H1 (cell line): Measurements from ENCODE around the gene BICDL1. TPM values are rescaled to one million over a fixed set of nuclear protein-coding genes. Genes with fewer than 3 reads are reported as not detected.

Experiments
- CTCF ChIA-PET: fragments of 300-600 bp; sonication (Branson Sonifier 250); formaldehyde crosslinking; loops from one replicate; lab custom pipeline; 2021; ENCODE audit not compliant: partially characterized antibody; lab: Charles Lee
- POLR2A ChIA-PET: fragments of 300-600 bp; sonication (Branson Sonifier 250); formaldehyde crosslinking; loops from one replicate; lab custom pipeline; 2021; ENCODE audit warnings: inconsistent platforms; ENCODE audit not compliant: partially characterized antibody; lab: Charles Lee
- DNase-seq, 2 experiments: peaks; one replicate each; pipeline versions ENCODE4 v3.0.0 to v3.0.0-alpha.2; 2010 to 2022; ENCODE audit warnings: low spot score in 2 of 2, low read depth in 1 of 2, mixed read lengths in 1 of 2
- FAIRE-seq: peaks from 2 replicates; lab custom pipeline; 2011; peaks lifted over from hg19 to GRCh38; lab: Jason Lieb, UNC
- H2AFZ ChIP-seq: 2 replicates; pipeline ENCODE4 v1.8.1; 2012; ENCODE audit warnings: low read length, inconsistent platforms
- H2AK5ac ChIP-seq: 2 replicates; pipeline ENCODE4 v1.6.1; 2013; ENCODE audit warnings: low read depth, low read length
- H2BK120ac ChIP-seq: replicated peaks from 2 replicates; pipeline ENCODE3; 2013; ENCODE audit warnings: low read depth, low read length, inconsistent platforms
- H2BK12ac ChIP-seq: 2 replicates; pipeline ENCODE4 v1.6.1; 2013; ENCODE audit warnings: low read depth, low read length
- H2BK15ac ChIP-seq: 2 replicates; pipeline ENCODE4 v1.6.1; 2013; ENCODE audit warnings: low read length
- H2BK20ac ChIP-seq: 2 replicates; pipeline ENCODE4 v1.6.1; 2013; ENCODE audit warnings: low read length
- H2BK5ac ChIP-seq: 2 replicates; pipeline ENCODE4 v1.6.1; 2013; ENCODE audit warnings: low read depth, low read length
- H3K14ac ChIP-seq: 2 replicates; pipeline ENCODE4 v1.6.1; 2013; ENCODE audit warnings: inconsistent platforms; ENCODE audit not compliant: insufficient read length
- H3K18ac ChIP-seq: 2 replicates; pipeline ENCODE4 v1.6.1; 2013; ENCODE audit warnings: low read length; ENCODE audit errors: extremely low read depth
- H3K23ac ChIP-seq: 2 replicates; pipeline ENCODE4 v1.6.1; 2013; ENCODE audit warnings: inconsistent platforms; ENCODE audit not compliant: insufficient read length
- H3K23me2 ChIP-seq: 2 replicates; pipeline ENCODE4 v1.6.1; 2013; ENCODE audit warnings: low read depth, low read length
- H3K27ac ChIP-seq: 2 replicates; pipeline ENCODE4 v1.6.1; 2011; ENCODE audit warnings: low read depth, low read length, inconsistent platforms
- H3K27me3 ChIP-seq, 4 experiments: replicated peaks in 1 of 4; 1 replicate in 1 of 4; 2 replicates in 3 of 4; pipeline versions ENCODE4 v1.6.1 to v1.8.1; 2011 to 2013; ENCODE audit warnings: low read length in 3 of 4, mild to moderate bottlenecking in 3 of 4, inconsistent platforms in 2 of 4, mixed read lengths in 2 of 4, moderate library complexity in 1 of 4; ENCODE audit not compliant: control insufficient read depth in 3 of 4, insufficient read depth in 3 of 4; ENCODE audit errors: extremely low read depth in 1 of 4
- H3K36me3 ChIP-seq, 4 experiments: 2 replicates each; pipeline versions ENCODE4 v1.6.1 to v1.8.1; 2011 to 2013; ENCODE audit warnings: mild to moderate bottlenecking in 4 of 4, low read length in 3 of 4, moderate library complexity in 2 of 4, control low read depth in 1 of 4, inconsistent platforms in 1 of 4; ENCODE audit not compliant: insufficient read depth in 4 of 4, control insufficient read depth in 2 of 4
- H3K4ac ChIP-seq: replicated peaks from 2 replicates; pipeline ENCODE3; 2013; ENCODE audit warnings: low read length, low read depth, mixed read lengths, inconsistent platforms; ENCODE audit not compliant: insufficient read length
- H3K4me1 ChIP-seq, 4 experiments: replicated peaks in 1 of 4; 1 replicate in 1 of 4; 2 replicates in 3 of 4; pipeline versions ENCODE4 v1.6.1 to v1.8.1; 2011 to 2013; ENCODE audit warnings: low read length in 3 of 4, inconsistent platforms in 2 of 4, mixed read lengths in 1 of 4; ENCODE audit not compliant: insufficient read depth in 4 of 4, control insufficient read depth in 3 of 4
- H3K4me2 ChIP-seq, 2 experiments: 2 replicates each; pipeline versions ENCODE4 v1.6.1 to v1.8.1; 2011 to 2013; ENCODE audit warnings: low read depth in 2 of 2, low read length in 2 of 2, control low read depth in 1 of 2, inconsistent platforms in 1 of 2, mild to moderate bottlenecking in 1 of 2; ENCODE audit not compliant: insufficient read depth in 1 of 2
- H3K4me3 ChIP-seq, 4 experiments: fragments of 200-600, 300-600 bp in 1 of 4; sonication (generic), shearing (Covaris generic), sonication (Bioruptor Twin) in 1 of 4; 2 replicates each; pipeline versions ENCODE4 v1.5.1 to v1.8.1; 2011 to 2016; ENCODE audit warnings: low read length in 4 of 4, low read depth in 3 of 4, control low read depth in 2 of 4, inconsistent platforms in 2 of 4, mild to moderate bottlenecking in 2 of 4, mixed read lengths in 1 of 4, moderate library complexity in 1 of 4; ENCODE audit not compliant: insufficient read depth in 2 of 4; ENCODE audit errors: extremely low read depth in 1 of 4
- H3K56ac ChIP-seq: replicated peaks from 2 replicates; pipeline ENCODE3; 2013; ENCODE audit warnings: low read depth, mild to moderate bottlenecking, mixed read lengths, low read length, inconsistent platforms; ENCODE audit not compliant: insufficient read length
- H3K79me1 ChIP-seq: 2 replicates; pipeline ENCODE4 v1.6.1; 2013; ENCODE audit warnings: low read depth, low read length, control low read depth
- H3K79me2 ChIP-seq, 2 experiments: 2 replicates each; pipeline versions ENCODE4 v1.6.1 to v1.8.1; 2012 to 2013; ENCODE audit warnings: low read length in 2 of 2, mild to moderate bottlenecking in 2 of 2, inconsistent platforms in 1 of 2; ENCODE audit not compliant: insufficient read depth in 2 of 2, control insufficient read depth in 1 of 2
- H3K9ac ChIP-seq, 4 experiments: replicated peaks in 1 of 4; 1 replicate in 1 of 4; 2 replicates in 3 of 4; pipeline versions ENCODE4 v1.6.1 to v1.8.1; 2011 to 2013; ENCODE audit warnings: low read depth in 3 of 4, low read length in 3 of 4, control low read depth in 2 of 4, mild to moderate bottlenecking in 2 of 4, moderate library complexity in 2 of 4, inconsistent platforms in 1 of 4; ENCODE audit errors: extremely low read depth in 1 of 4
- H3K9me3 ChIP-seq, 2 experiments: 2 replicates each; pipeline versions ENCODE4 v1.6.1 to v1.8.1; 2012 to 2013; ENCODE audit warnings: mild to moderate bottlenecking in 2 of 2, moderate library complexity in 2 of 2, control low read depth in 1 of 2, inconsistent platforms in 1 of 2, low read depth in 1 of 2, low read length in 1 of 2, mixed read lengths in 1 of 2; ENCODE audit not compliant: insufficient read depth in 2 of 2
- H4K20me1 ChIP-seq, 2 experiments: replicated peaks in 1 of 2; 2 replicates each; pipeline versions ENCODE3 to v1.8.1; 2011 to 2013; ENCODE audit warnings: inconsistent platforms in 2 of 2, low read length in 2 of 2, mild to moderate bottlenecking in 1 of 2; ENCODE audit not compliant: insufficient read depth in 2 of 2, control insufficient read depth in 1 of 2
- H4K5ac ChIP-seq: 2 replicates; pipeline ENCODE4 v1.6.1; 2013; ENCODE audit warnings: low read length, low read depth, mixed read lengths, inconsistent platforms; ENCODE audit not compliant: insufficient read length
- H4K8ac ChIP-seq: 2 replicates; pipeline ENCODE4 v1.8.0; 2013; ENCODE audit warnings: mild to moderate bottlenecking, moderate library complexity, low read length, inconsistent platforms; ENCODE audit not compliant: insufficient read depth; ENCODE audit errors: extremely low read depth
- H4K91ac ChIP-seq: replicated peaks from 2 replicates; pipeline ENCODE3; 2013; ENCODE audit warnings: low read length, mixed read lengths, inconsistent platforms; ENCODE audit not compliant: insufficient read length
- ATF2 ChIP-seq: IDR thresholded peaks from 2 replicates; pipeline ENCODE4 v1.6.1; 2012; ENCODE audit warnings: low read length, inconsistent platforms
- BACH1 ChIP-seq: IDR thresholded peaks from 2 replicates; pipeline ENCODE4 v1.6.1; 2012; ENCODE audit warnings: low read length, improper control_type of control experiment
- BCL11A ChIP-seq, 2 experiments: IDR thresholded peaks; one replicate each; pipeline ENCODE4 v1.6.1; 2011; ENCODE audit warnings: low read depth in 2 of 2, low read length in 2 of 2, mild to moderate bottlenecking in 2 of 2
- CBX5 ChIP-seq: fragments of 300-800, 300-1000 bp; sonication (generic); IDR thresholded peaks from 2 replicates; pipeline ENCODE4 v1.7.1; 2016; ENCODE audit warnings: antibody characterized with exemption, low read length, low read depth
- EGR1 ChIP-seq: IDR thresholded peaks from 2 replicates; pipeline ENCODE4 v1.6.1; 2011; ENCODE audit warnings: low read depth, low read length, borderline replicate concordance
- KDM1A ChIP-seq: fragments of 200-600, 300-600 bp; sonication (generic); IDR thresholded peaks from 2 replicates; pipeline ENCODE4 v1.7.1; 2016; ENCODE audit warnings: mild to moderate bottlenecking, low read length, borderline replicate concordance
- MAFK ChIP-seq: IDR thresholded peaks from 2 replicates; pipeline ENCODE4 v1.6.1; 2012; ENCODE audit warnings: low read depth, mild to moderate bottlenecking, improper control_type of control experiment, low read length
- PHF8 ChIP-seq: fragments of 200-600 bp; sonication (generic); conservative IDR thresholded peaks from 2 replicates; pipeline ENCODE4 v1.7.1; 2012; ENCODE audit warnings: low read depth, mild to moderate bottlenecking, inconsistent platforms, low read length, moderate library complexity
- POLR2A ChIP-seq, 2 experiments: IDR thresholded peaks; 1 replicate in 1 of 2; 2 replicates in 1 of 2; pipeline ENCODE4 v1.6.1; 2011; ENCODE audit warnings: low read depth in 2 of 2, low read length in 2 of 2, mild to moderate bottlenecking in 2 of 2; ENCODE audit errors: control extremely low read depth in 1 of 2
- POU5F1 ChIP-seq: IDR thresholded peaks from 2 replicates; pipeline ENCODE4 v1.6.1; 2011; ENCODE audit warnings: low read depth, mild to moderate bottlenecking, low read length, moderate library complexity
- RBBP5 ChIP-seq: IDR thresholded peaks from 2 replicates; pipeline ENCODE4 v1.7.1; 2012; ENCODE audit warnings: low read depth, mild to moderate bottlenecking, inconsistent platforms, low read length, moderate library complexity, borderline replicate concordance
- SAP30 ChIP-seq: fragments of 300-600 bp; sonication (generic); IDR thresholded peaks from 2 replicates; pipeline ENCODE4 v1.7.1; 2012; ENCODE audit warnings: low read length, moderate library complexity, mild to moderate bottlenecking, inconsistent platforms; ENCODE audit not compliant: insufficient read depth, insufficient replicate concordance
- SP2 ChIP-seq: IDR thresholded peaks from 2 replicates; pipeline ENCODE4 v1.6.1; 2012; ENCODE audit warnings: mild to moderate bottlenecking, low read length, inconsistent platforms
- WGBS, 2 experiments: shearing (Covaris generic) in 1 of 2; methylation state at CpG; one replicate each; pipeline versions ENCODE4 v1.1.6 to v1.1.7; 2013 to 2015; ENCODE audit warnings: low lambda C conversion rate in 2 of 2, mixed read lengths in 2 of 2, inconsistent platforms in 1 of 2, low coverage in 1 of 2, missing lambda C conversion rate in 1 of 2; ENCODE audit not compliant: insufficient replicate concordance in 2 of 2, insufficient coverage in 1 of 2, insufficient read length in 1 of 2; ENCODE audit errors: extremely low coverage in 1 of 2, missing lambda C conversion rate in 1 of 2; 5-methylcytosine and 5-hydroxymethylcytosine counted together
- polyA plus RNA-seq, 7 experiments: library from polyadenylated mRNA; depleted of rRNA in 3 of 7; stranded (reverse) in 5 of 7; unstranded in 2 of 7; fragments of >200 nt in 5 of 7; fragments of 200-250 nt in 2 of 7; gene quantifications; 1 replicate in 5 of 7; 2 replicates in 1 of 7; 4 replicates in 1 of 7; pipeline versions ENCODE4 v1.2.1 to v1.2.3, GENCODE V29; 2011 to 2013; ENCODE audit warnings: missing spikeins in 2 of 7, mixed read lengths in 2 of 7
- total RNA-seq: library from RNA; stranded (reverse); fragmentation: NEBNext Ultra II Directional; extraction: Animal tissue kit (Norgen Biotek cat#: 25700); gene quantifications from 2 replicates; pipeline ENCODE4 v1.2.1, GENCODE V29; 2021

BICDL1 gene
- total and polyA plus RNA-seq, 2 of the 8 experiments (the other 6 are each of a cell fraction or from before 2014, with no cell fraction given), result 17.2 to 25.9 TPM

- H3K36me3 ChIP-seq, result peaks cover 17 to 36% (median 29%) of the 10 kb centered on the region in 4 experiments
- TF ChIP-seq CBX5 (no peak), ATF2 (no peak), POLR2A (IDR thresholded peaks at IDR 0.05; ENCODE audit: control extremely low read depth in 1 of 2, low read depth in 2 of 2, low read length in 2 of 2) (no peak), POU5F1 (no peak), MAFK (no peak), RBBP5 (no peak), BACH1 (no peak), SAP30 (no peak), PHF8 (no peak), EGR1 (no peak), BCL11A (IDR thresholded peaks at IDR 0.05; ENCODE audit: low read depth in 2 of 2, low read length in 2 of 2) (no peak), SP2 (no peak), KDM1A (no peak)
Measured at GRCh38 chr12:120125029-120125428, 136.0 kb downstream of the BICDL1 start.

More at GRCh38 chr12:120125029-120125428, 136.0 kb downstream of the BICDL1 start:
- Histone ChIP-seq H3K23ac (no peak overlapping the region), H2BK5ac (no peak overlapping the region), H2AFZ (no peak overlapping the region), H2BK12ac (no peak overlapping the region), H3K27ac (no peak overlapping the region), H3K4ac (no peak overlapping the region), H2BK20ac (no peak overlapping the region), H4K20me1 (peaks cover 0 to 2% of the 10 kb centered on the region in 2 experiments), H2AK5ac (no peak overlapping the region), H3K4me1 (peaks cover 0 to 2% (median under 1%) of the 10 kb centered on the region in 4 experiments; a peak in 1 of 7 replicates), H4K8ac (no peak overlapping the region), H3K79me1 (no peaks in the 10 kb centered on the region), H4K5ac (no peak overlapping the region), H3K56ac (no peak overlapping the region), H3K27me3 (no peaks in the 10 kb centered on the region; a peak in 1 of 7 replicates), H3K18ac (no peak overlapping the region), H3K14ac (no peak overlapping the region), H3K9ac (no peak overlapping the region), H3K79me2 (no peaks in the 10 kb centered on the region), H3K23me2 (no peaks in the 10 kb centered on the region), H3K4me2 (no peak overlapping the region), H3K9me3 (no peaks in the 10 kb centered on the region), H2BK120ac (no peak overlapping the region), H4K91ac (no peak overlapping the region), H2BK15ac (no peak overlapping the region), H3K4me3 (no peak overlapping the region)
- CTCF ChIA-PET, result interaction anchor here (1.2 to 1.5 kb wide), 4 partner anchors 10 to 43 kb away, joined by 3 read pairs; no protein-coding TSS in a partner anchor
- FAIRE-seq, result no peak
- WGBS, 2 experiments, result 86% methylated on average over 4 of the region's 4 CpGs; no CpG with 5 or more reads in 1 of the 2 experiments
- no peak for DNase-seq
- POLR2A ChIA-PET, result interaction anchor here (0.8 to 16.6 kb wide), 12 partner anchors 9 to 168 kb away, joined by 3 to 266 read pairs (median 7); partner anchors contain the start of genes GCN1, RAB35, RNU4-1 and RNU4-2
